KMS-11 (cell line): ENCODE measurements around the gene ME1.

Experiments used
- H2AFZ ChIP-seq: fragments of 200-600 bp; sonication (generic); 2 replicates; pipeline ENCODE4 v1.6.1; 2016; ENCODE audit warnings: antibody characterized with exemption, mixed run types, low read depth
- H3K27ac ChIP-seq: fragments of 200-600 bp; sonication (generic); 2 replicates; pipeline ENCODE4 v1.6.1; 2016; ENCODE audit warnings: mild to moderate bottlenecking, mixed run types
- H3K27me3 ChIP-seq: fragments of 200-600 bp; sonication (generic); 2 replicates; pipeline ENCODE4 v1.6.1; 2017; ENCODE audit warnings: mild to moderate bottlenecking, low read depth, mixed run types, moderate library complexity; ENCODE audit not compliant: insufficient read depth
- H3K36me3 ChIP-seq: fragments of 200-600 bp; sonication (generic); 2 replicates; pipeline ENCODE4 v1.6.1; 2017; ENCODE audit warnings: mild to moderate bottlenecking, mixed run types; ENCODE audit not compliant: insufficient read depth
- H3K4me1 ChIP-seq: fragments of 200-600 bp; sonication (generic); 2 replicates; pipeline ENCODE4 v1.6.1; 2016; ENCODE audit warnings: mild to moderate bottlenecking, low read depth, mixed run types; ENCODE audit not compliant: poor library complexity, severe bottlenecking
- H3K4me2 ChIP-seq: fragments of 200-600 bp; sonication (generic); 2 replicates; pipeline ENCODE4 v1.7.0; 2016; ENCODE audit warnings: mild to moderate bottlenecking, mixed run types
- H3K4me3 ChIP-seq: fragments of 200-600 bp; sonication (generic); IDR thresholded peaks from 2 replicates; pipeline ENCODE4 v1.6.1; 2017; ENCODE audit warnings: low read depth, low read length, mixed read lengths; ENCODE audit not compliant: insufficient read depth
- H3K79me2 ChIP-seq: fragments of 200-600 bp; sonication (generic); 2 replicates; pipeline ENCODE4 v1.6.1; 2016; ENCODE audit warnings: low read depth, mixed run types; ENCODE audit not compliant: insufficient read depth
- H3K9ac ChIP-seq: fragments of 200-600 bp; sonication (generic); 2 replicates; pipeline ENCODE4 v1.6.1; 2016; ENCODE audit warnings: mild to moderate bottlenecking, mixed run types
- H4K20me1 ChIP-seq: fragments of 200-600 bp; sonication (generic); 2 replicates; pipeline ENCODE4 v1.6.1; 2016; ENCODE audit warnings: mild to moderate bottlenecking, mixed run types; ENCODE audit not compliant: insufficient read depth
- CTCF ChIP-seq: fragments of 200-600 bp; sonication (generic); conservative IDR thresholded peaks from 2 replicates; pipeline ENCODE4 v1.6.1; 2017; ENCODE audit warnings: low read depth, mild to moderate bottlenecking, antibody characterized with exemption, low read length, moderate library complexity, mixed read lengths

ME1 gene

GRCh38 chr6:83474309-83474708 lies 43.5 kb upstream of the ME1 start:
- H2AFZ ChIP-seq: no peak overlapping the region
- no peak overlapping the region for H3K27ac ChIP-seq
- no peaks in the 10 kb centered on the region for H3K27me3 ChIP-seq
- no peaks in the 10 kb centered on the region for H4K20me1 ChIP-seq
- no peaks in the 10 kb centered on the region for H3K79me2 ChIP-seq
- H3K4me1 ChIP-seq: no peaks in the 10 kb centered on the region
- TF ChIP-seq CTCF: no peak
- H3K4me3 ChIP-seq: no peak overlapping the region
- no peak overlapping the region for H3K4me2 ChIP-seq
- H3K36me3 ChIP-seq: no peaks in the 10 kb centered on the region
- H3K9ac ChIP-seq: no peak overlapping the region

- Histone ChIP-seq H3K4me3 (no peak overlapping the region), H3K36me3 (no peaks in the 10 kb centered on the region), H3K79me2 (no peaks in the 10 kb centered on the region), H3K9ac (no peak overlapping the region), H4K20me1 (no peaks in the 10 kb centered on the region), H3K4me1 (no peaks in the 10 kb centered on the region), H3K4me2 (no peak overlapping the region), H3K27ac (no peak overlapping the region), H3K27me3 (no peaks in the 10 kb centered on the region), H2AFZ (no peak overlapping the region)
- no peak for TF ChIP-seq CTCF
Observed at GRCh38 chr6:83472767-83473166, 41.9 kb upstream of the ME1 start.

GRCh38 chr6:83470587-83470986 lies 39.7 kb upstream of the ME1 start:
- Histone ChIP-seq H3K4me1 (no peaks in the 10 kb centered on the region), H3K4me3 (no peak overlapping the region), H3K27ac (no peak overlapping the region), H3K79me2 (no peaks in the 10 kb centered on the region), H2AFZ (no peak overlapping the region), H4K20me1 (no peaks in the 10 kb centered on the region), H3K36me3 (no peaks in the 10 kb centered on the region), H3K9ac (no peak overlapping the region), H3K4me2 (no peak overlapping the region), H3K27me3 (no peaks in the 10 kb centered on the region)
- no peak for TF ChIP-seq CTCF

- no peak for TF ChIP-seq CTCF
- Histone ChIP-seq H3K4me1 (no peaks in the 10 kb centered on the region), H3K27ac (no peak overlapping the region), H3K79me2 (no peaks in the 10 kb centered on the region), H2AFZ (no peak overlapping the region), H3K4me2 (no peak overlapping the region), H3K36me3 (no peaks in the 10 kb centered on the region), H4K20me1 (no peaks in the 10 kb centered on the region), H3K27me3 (no peaks in the 10 kb centered on the region), H3K9ac (no peak overlapping the region), H3K4me3 (no peak overlapping the region)
Observed at GRCh38 chr6:83470001-83470400, 39.1 kb upstream of the ME1 start.

GRCh38 chr6:83467620-83468036 lies 36.8 kb upstream of the ME1 start:
- Histone ChIP-seq H3K27me3 (no peaks in the 10 kb centered on the region), H3K4me3 (no peak overlapping the region), H2AFZ (no peak overlapping the region), H3K79me2 (no peaks in the 10 kb centered on the region), H3K4me2 (no peak overlapping the region), H3K4me1 (no peaks in the 10 kb centered on the region), H3K27ac (no peak overlapping the region), H4K20me1 (no peaks in the 10 kb centered on the region), H3K9ac (no peak overlapping the region), H3K36me3 (no peaks in the 10 kb centered on the region)
- no peak for TF ChIP-seq CTCF
